Activated naive CD4-positive, alpha-beta T cell treated with anti-CD3 and anti-CD28 coated beads for 36 hours (primary cell): ENCODE measurements around the gene HPSE2. TPM values are rescaled to one million over a fixed set of nuclear protein-coding genes. Genes with fewer than 3 reads are reported as not detected.

Experiments used
- CTCF ChIA-PET: fragments of 350-600 bp; sonication (Branson Sonifier 250); formaldehyde crosslinking; loops from one replicate; lab custom pipeline; 2021; ENCODE audit warnings: antibody characterized with exemption; lab: Charles Lee
- DNase-seq: peaks from one replicate; pipeline ENCODE4 v3.0.0-alpha.2; 2020
- H3K27ac Mint-ChIP-seq: one replicate; pipeline ENCODE4 v1.8.0; 2021; ENCODE audit warnings: mild to moderate bottlenecking, mixed read lengths
- H3K27me3 Mint-ChIP-seq: one replicate; pipeline ENCODE4 v1.8.0; 2021; ENCODE audit warnings: low read depth, mixed read lengths
- H3K36me3 Mint-ChIP-seq: one replicate; pipeline ENCODE4 v1.8.0; 2021; ENCODE audit warnings: low read depth, mixed read lengths
- H3K4me1 Mint-ChIP-seq: one replicate; pipeline ENCODE4 v1.8.0; 2021; ENCODE audit warnings: low read depth, mixed read lengths
- H3K4me3 Mint-ChIP-seq: one replicate; pipeline ENCODE4 v1.8.0; 2021; ENCODE audit warnings: mild to moderate bottlenecking, moderate library complexity, mixed read lengths
- H3K9me3 Mint-ChIP-seq: one replicate; pipeline ENCODE4 v1.8.0; 2021; ENCODE audit warnings: mixed read lengths
- intact Hi-C: fragments of 100-400 bp; cut with micrococcal nuclease; formaldehyde crosslinking; loops from one replicate; pipeline ENCODE4 v1.15.1; 2023
- total RNA-seq, 2 experiments: library from RNA; stranded (reverse); gene quantifications; one replicate each; pipeline ENCODE4 v1.2.3, GENCODE V29; 2021

The HPSE2 gene
- total RNA-seq, 2 experiments from 2014 or later: not detected

DNA sequence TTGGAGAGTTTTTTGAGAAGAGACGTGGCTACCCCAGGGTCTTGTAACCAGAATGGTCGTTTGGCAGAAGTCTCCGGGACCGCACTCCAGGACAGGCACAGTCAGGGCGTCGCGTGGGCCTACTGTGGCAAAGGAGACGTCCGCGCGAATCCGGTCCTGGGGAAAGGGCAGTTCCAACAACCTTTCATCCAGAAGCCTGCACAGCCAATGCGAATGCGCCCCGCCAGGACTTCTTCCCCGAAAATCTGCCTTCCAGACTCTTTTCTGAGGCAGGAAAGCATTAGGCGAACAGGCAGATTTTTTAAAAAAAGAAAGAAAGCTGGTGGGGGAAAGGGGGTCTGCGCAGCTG lies 2.0 kb downstream of the HPSE2 start:
- DNase-seq: no peak
- H3K9me3 Mint-ChIP-seq: no peaks in the 10 kb centered on the region
- intact Hi-C loops: no loop called here
- H3K27me3 Mint-ChIP-seq: peaks cover 67% of the 10 kb centered on the region
- H3K36me3 Mint-ChIP-seq: no peaks in the 10 kb centered on the region
- CTCF ChIA-PET: interaction anchor here (0.8 to 2.1 kb wide), 3 partner anchors 13 to 1105 kb away, joined by 3 to 8 read pairs (median 3); no protein-coding TSS in a partner anchor
- peaks cover 25% of the 10 kb centered on the region for H3K4me1 Mint-ChIP-seq
- H3K4me3 Mint-ChIP-seq: peak overlapping the region; percentile 65
- H3K27ac Mint-ChIP-seq: no peak overlapping the region

DNA sequence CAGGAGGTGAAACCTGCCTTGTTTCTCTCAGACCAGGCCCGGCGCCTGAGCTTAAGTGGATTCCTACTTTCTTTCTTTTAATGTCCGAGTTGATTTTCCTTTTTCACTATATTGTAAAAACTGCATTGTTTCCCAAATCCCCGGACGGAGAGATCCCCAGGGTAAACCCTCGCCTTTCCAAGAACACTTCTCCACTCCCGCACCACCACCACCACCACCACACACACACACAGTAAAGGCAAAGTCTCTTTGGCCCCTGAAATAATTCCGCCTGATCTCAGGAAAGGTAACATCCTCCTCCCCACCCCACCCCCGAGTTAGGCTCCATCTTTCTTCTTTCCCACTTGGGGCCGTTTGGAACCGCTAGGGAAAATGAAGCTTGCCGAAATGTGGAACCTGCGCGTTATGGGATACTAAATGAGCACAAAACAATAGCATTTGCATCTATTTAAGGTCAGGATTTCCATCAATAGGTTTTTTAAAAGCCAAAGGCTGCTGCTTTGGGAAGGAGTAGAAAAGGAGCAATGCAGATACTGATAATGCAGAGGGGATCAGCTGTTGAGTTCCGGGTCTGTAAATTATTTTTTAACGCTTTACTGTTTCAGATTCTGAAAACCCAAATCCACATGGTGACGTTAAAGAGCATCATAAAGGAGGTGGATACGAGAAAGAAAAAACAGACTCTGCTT lies 2.5 kb downstream of the HPSE2 start:
- intact Hi-C loops: no loop called here
- H3K4me3 Mint-ChIP-seq: no peak overlapping the region
- no peak overlapping the region for H3K27ac Mint-ChIP-seq
- H3K9me3 Mint-ChIP-seq: no peaks in the 10 kb centered on the region
- peaks cover 68% of the 10 kb centered on the region for H3K27me3 Mint-ChIP-seq
- CTCF ChIA-PET: interaction anchor here (0.8 to 2.1 kb wide), 3 partner anchors 14 to 1104 kb away, joined by 3 to 8 read pairs (median 3); no protein-coding TSS in a partner anchor
- no peaks in the 10 kb centered on the region for H3K36me3 Mint-ChIP-seq
- peaks cover 25% of the 10 kb centered on the region for H3K4me1 Mint-ChIP-seq
- no peak for DNase-seq

- no peak for DNase-seq
- Mint-ChIP-seq H3K36me3 (no peaks in the 10 kb centered on the region), H3K9me3 (no peaks in the 10 kb centered on the region), H3K4me1 (peaks cover 25% of the 10 kb centered on the region), H3K27ac (no peak overlapping the region), H3K27me3 (peaks cover 72% of the 10 kb centered on the region), H3K4me3 (no peak overlapping the region)
- intact Hi-C loops: no loop called here
- CTCF ChIA-PET: interaction anchor here (2.1 kb wide), 1 partner anchor 14 kb away, joined by 8 read pairs; no protein-coding TSS in a partner anchor
Measured at GRCh38 chr10:99232360-99232999, 3.2 kb downstream of the HPSE2 start.

DNA sequence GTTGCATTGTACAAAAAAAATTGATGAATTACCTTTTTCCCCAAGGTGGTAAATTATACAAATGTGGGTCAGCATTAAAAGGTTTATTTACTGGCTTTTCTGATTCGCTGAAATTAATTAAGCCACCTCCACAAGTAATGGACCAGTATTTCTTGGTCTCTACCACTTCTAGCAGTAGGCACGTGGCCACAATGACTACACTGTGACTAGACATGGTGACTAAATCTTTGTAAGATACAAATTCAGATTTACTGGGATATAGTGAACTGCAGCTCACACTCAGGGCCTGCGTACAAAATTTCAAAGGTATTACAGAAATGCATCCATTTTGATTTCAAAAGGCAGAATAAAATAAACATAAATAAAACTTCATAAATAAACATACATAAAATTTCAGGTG lies 10.9 kb downstream of the HPSE2 start:
- H3K36me3 Mint-ChIP-seq: no peaks in the 10 kb centered on the region
- H3K27me3 Mint-ChIP-seq: peaks cover 12% of the 10 kb centered on the region
- H3K4me1 Mint-ChIP-seq: no peaks in the 10 kb centered on the region
- intact Hi-C loops: no loop called here
- H3K4me3 Mint-ChIP-seq: no peak overlapping the region
- no peak for DNase-seq
- CTCF ChIA-PET: no interaction called here
- H3K27ac Mint-ChIP-seq: no peak overlapping the region
- no peaks in the 10 kb centered on the region for H3K9me3 Mint-ChIP-seq

DNA sequence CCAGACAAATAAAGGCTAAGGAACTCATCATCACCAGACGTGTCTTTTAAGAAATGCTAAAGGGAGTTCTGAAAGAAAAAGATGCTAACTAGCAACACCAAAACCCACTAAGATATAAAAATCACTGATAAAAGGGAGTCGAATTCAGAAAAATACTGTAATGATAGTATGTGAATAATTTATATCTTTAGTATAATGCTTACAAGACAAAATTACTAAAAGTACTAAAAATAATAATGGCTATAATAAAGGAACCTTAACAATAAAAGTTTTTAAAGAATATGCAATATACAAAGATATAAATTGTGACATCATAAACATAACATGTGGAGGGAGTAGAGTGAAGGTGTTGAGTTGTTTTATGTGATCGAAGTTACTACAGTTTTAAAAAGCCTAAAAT lies 28.3 kb downstream of the HPSE2 start:
- Mint-ChIP-seq H3K4me3 (no peak overlapping the region), H3K9me3 (peaks cover 4% of the 10 kb centered on the region), H3K36me3 (no peaks in the 10 kb centered on the region), H3K4me1 (no peaks in the 10 kb centered on the region), H3K27ac (no peak overlapping the region), H3K27me3 (peaks cover 11% of the 10 kb centered on the region)
- intact Hi-C loops: no loop called here
- CTCF ChIA-PET: no interaction called here
- DNase-seq: no peak

- intact Hi-C loops: no loop called here
Measured at GRCh38 chr10:99203310-99203709, 32.3 kb downstream of the HPSE2 start.

DNA sequence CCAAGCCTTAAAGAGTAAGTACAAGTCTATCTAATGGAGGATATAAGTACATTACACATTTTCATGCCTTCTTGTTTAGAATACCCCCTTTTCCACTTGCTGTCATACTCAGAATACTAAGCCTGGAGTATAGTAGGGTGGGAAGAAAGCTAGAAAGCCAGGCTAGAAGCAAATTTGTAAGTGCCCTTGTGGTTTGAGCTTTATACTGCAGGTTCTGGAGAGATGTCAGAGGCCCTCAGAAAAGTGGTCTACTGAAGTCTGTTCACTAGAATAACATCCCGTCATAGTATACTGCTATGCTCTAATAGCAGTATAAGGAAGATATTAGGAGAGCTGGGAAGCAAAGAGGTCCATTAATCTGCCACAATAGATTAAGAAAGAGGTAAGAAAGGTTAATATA lies 62.7 kb downstream of the HPSE2 start:
- no peaks in the 10 kb centered on the region for H3K4me1 Mint-ChIP-seq
- no peak overlapping the region for H3K27ac Mint-ChIP-seq
- DNase-seq: no peak
- H3K36me3 Mint-ChIP-seq: no peaks in the 10 kb centered on the region
- intact Hi-C loops: no loop called here
- no peaks in the 10 kb centered on the region for H3K9me3 Mint-ChIP-seq
- no peak overlapping the region for H3K4me3 Mint-ChIP-seq
- CTCF ChIA-PET: no interaction called here
- peaks cover 2% of the 10 kb centered on the region for H3K27me3 Mint-ChIP-seq

More at GRCh38 chr10:99203310-99203709, 32.3 kb downstream of the HPSE2 start:
- peaks cover 2% of the 10 kb centered on the region for H3K27me3 Mint-ChIP-seq
- peaks cover 4% of the 10 kb centered on the region for H3K9me3 Mint-ChIP-seq
- no peak overlapping the region for H3K4me3 Mint-ChIP-seq
- CTCF ChIA-PET: no interaction called here
- no peaks in the 10 kb centered on the region for H3K4me1 Mint-ChIP-seq
- DNase-seq: no peak
- H3K27ac Mint-ChIP-seq: no peak overlapping the region
- H3K36me3 Mint-ChIP-seq: no peaks in the 10 kb centered on the region

DNA sequence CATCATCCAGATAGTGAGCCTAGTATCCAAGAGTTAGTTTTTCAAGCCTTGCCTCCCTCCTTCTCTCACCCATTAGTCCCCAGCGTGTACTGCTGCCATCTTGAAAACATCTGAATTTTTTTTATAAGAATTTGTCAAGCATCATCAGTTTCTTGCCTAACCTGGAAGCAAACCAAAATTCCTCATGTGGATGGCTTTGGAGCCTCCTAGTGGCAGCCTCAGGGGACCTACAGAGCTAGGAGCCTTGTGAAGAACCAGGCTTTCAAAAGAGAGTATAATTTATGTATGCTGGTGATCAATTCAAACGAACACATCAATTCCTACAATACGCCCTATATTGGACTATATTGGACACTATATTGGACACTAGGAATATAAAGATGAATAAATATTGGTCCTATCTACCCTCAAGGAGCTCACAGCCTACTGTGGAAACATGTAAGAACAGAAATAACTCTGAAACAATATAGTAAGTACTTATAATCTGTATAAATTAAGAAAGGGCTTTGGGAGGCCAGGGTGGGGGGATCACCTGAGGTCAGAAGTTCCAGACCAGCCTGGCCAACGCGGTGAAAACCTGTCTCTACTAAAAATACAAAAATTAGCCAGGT lies 63.4 kb downstream of the HPSE2 start:
- Mint-ChIP-seq H3K9me3 (no peaks in the 10 kb centered on the region), H3K27me3 (peaks cover 2% of the 10 kb centered on the region), H3K27ac (no peak overlapping the region), H3K36me3 (no peaks in the 10 kb centered on the region), H3K4me3 (no peak overlapping the region), H3K4me1 (no peaks in the 10 kb centered on the region)
- intact Hi-C loops: no loop called here
- peak; percentile 30 for DNase-seq
- CTCF ChIA-PET: interaction anchor here (0.7 kb wide), 1 partner anchor 264 kb away, joined by 3 read pairs; no protein-coding TSS in a partner anchor

- CTCF ChIA-PET: no interaction called here
- Mint-ChIP-seq H3K4me1 (no peaks in the 10 kb centered on the region), H3K27ac (no peak overlapping the region), H3K9me3 (no peaks in the 10 kb centered on the region), H3K4me3 (no peak overlapping the region), H3K36me3 (no peaks in the 10 kb centered on the region), H3K27me3 (peaks cover 2% of the 10 kb centered on the region)
- intact Hi-C loops: no loop called here
- no peak for DNase-seq
Measured at GRCh38 chr10:99170116-99170675, 65.5 kb downstream of the HPSE2 start.

DNA sequence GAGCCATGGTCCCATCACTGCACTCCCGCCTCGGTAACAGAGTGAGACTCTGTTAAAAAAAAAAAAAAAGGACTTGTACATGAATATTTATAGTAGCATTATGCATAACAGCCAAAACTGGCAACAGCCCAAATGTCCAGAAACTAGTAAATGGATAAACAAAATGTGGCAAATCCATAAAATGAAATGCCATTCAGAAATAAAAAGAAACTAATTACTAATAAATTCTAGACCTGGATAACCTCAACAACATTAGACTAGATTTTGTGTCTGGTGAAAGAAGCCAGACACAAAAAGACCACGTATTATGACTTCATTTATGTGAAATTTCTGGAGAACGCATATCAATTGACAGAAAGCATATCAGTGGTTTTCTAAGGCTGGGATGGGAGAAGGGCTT lies 74.5 kb downstream of the HPSE2 start:
- intact Hi-C loops: no loop called here
- Mint-ChIP-seq H3K27me3 (no peaks in the 10 kb centered on the region), H3K36me3 (no peaks in the 10 kb centered on the region), H3K4me3 (no peak overlapping the region), H3K4me1 (no peaks in the 10 kb centered on the region), H3K27ac (no peak overlapping the region), H3K9me3 (no peaks in the 10 kb centered on the region)
- CTCF ChIA-PET: no interaction called here
- DNase-seq: no peak

DNA sequence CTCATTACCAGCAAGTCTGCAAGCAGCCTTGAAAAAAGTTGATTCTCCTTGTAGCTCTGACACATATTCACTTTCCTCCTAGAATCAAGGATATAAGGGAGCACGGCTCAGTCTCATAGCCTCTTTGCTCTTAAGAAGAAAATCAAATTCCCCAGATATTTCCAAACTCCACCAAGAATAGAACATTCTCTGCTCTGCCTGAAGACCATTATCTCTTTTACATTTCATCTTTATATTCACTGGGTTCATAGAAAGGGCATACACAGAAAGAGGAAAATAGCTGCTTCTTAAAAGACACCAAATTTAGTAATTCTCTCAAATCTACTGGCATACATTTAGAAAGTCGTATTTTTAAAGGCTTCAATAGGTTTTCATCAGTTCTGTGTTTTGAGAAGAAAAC lies 92.0 kb downstream of the HPSE2 start:
- intact Hi-C loops: no loop called here
- DNase-seq: no peak
- no peak overlapping the region for H3K27ac Mint-ChIP-seq
- no peaks in the 10 kb centered on the region for H3K27me3 Mint-ChIP-seq
- no peaks in the 10 kb centered on the region for H3K9me3 Mint-ChIP-seq
- no peak overlapping the region for H3K4me3 Mint-ChIP-seq
- H3K4me1 Mint-ChIP-seq: no peaks in the 10 kb centered on the region
- no peaks in the 10 kb centered on the region for H3K36me3 Mint-ChIP-seq
- CTCF ChIA-PET: no interaction called here

- CTCF ChIA-PET: no interaction called here
- Mint-ChIP-seq H3K36me3 (no peaks in the 10 kb centered on the region), H3K27ac (no peak overlapping the region), H3K4me3 (no peak overlapping the region), H3K9me3 (no peaks in the 10 kb centered on the region), H3K4me1 (no peaks in the 10 kb centered on the region), H3K27me3 (no peaks in the 10 kb centered on the region)
- intact Hi-C loops: no loop called here
- no peak for DNase-seq
Measured at GRCh38 chr10:99143011-99143410, 92.6 kb downstream of the HPSE2 start.
